GM18861 (cell line): ENCODE measurements around the gene GNAT1.

Experiments
- ATAC-seq: cut with Tn5 transposase; IDR thresholded peaks from one replicate; pipeline ENCODE4 v1.9.1; 2021; ENCODE audit not compliant: unreplicated experiment

The GNAT1 gene

DNA sequence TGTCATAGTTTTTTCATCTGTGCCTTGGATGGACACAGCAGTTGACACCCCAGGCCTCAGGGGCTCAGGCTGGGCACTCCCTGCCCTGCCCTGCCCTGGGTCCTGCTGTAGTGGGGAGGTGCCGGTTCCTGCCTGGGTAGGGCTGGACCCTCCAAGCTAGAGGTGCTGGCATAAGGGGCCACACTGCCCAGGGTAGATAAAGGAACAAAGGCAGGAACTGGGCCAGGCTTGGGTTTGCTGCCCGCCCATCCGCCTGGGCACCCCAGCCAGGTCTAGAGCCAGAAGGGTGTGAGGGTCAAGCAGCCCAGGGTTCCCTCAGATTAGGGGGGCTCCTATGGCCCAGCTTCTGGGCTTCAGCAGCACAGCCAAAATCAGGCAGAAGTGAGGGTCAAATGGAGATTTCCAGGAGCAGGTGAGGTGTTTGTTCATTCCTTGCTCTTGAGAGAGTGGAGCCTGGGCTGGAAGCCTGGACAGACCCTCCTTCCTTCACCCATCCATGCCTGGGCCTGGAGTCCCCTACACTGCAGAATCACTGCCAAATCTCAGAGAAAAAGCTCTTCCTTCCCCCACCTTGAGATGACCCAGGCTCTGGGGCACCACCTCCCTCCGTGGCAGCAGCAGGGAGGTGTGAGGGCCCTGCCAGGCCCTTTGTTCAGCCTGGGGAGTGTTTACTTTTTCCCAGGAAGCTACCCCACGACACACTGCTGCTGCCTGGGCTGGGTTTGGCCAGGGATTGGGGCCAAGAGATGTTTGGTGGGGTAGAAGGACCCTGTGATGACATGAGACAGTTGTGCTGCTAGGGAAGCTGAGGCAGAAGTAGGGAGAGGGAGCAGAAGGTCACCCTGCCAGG lies 29.2 kb upstream of the GNAT1 start:
- ATAC-seq, result no peak

DNA sequence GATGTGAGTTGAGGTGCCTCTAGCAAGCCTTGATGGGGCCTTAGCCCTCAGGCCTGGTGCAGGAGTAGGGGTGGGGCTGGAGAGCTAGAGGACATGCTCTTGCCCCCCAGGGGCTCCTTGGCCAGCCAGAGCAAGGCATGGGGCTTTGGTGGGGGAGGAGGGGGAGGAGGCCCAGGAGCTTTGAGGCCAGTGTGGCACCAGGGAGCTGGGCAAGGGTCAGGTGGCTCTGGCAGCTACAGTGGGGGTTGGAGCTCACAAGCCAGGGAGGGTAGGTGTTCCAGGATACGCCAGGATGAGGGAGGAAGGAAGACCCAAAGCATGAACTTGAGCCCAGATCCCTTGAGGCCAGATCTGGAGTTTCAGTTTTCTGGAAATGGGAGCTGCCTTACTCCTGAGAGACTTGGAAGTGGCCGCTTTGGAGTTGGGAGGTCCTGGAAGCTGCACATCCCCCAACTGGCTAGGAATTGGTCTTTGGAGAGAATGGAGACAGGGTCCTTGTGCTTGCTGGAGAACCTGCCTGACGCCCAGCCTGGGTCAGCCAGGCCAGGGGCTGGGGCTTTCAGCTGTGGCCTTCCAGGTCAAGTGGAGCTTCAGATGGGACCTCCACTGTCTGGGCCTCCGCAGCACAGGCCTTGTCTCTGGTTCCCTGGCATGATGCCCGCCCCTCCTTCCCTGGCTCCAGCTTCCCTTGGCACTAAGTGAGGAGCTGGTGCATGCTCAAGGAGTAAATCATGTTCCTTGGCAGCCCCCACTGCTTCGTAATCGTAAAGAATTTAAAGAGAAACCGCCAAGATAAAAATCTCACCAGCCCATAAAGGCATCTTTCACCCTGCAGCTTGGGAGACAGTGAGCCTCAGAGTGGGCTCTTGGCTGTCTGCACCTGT lies 27.6 kb upstream of the GNAT1 start:
- no peak for ATAC-seq

DNA sequence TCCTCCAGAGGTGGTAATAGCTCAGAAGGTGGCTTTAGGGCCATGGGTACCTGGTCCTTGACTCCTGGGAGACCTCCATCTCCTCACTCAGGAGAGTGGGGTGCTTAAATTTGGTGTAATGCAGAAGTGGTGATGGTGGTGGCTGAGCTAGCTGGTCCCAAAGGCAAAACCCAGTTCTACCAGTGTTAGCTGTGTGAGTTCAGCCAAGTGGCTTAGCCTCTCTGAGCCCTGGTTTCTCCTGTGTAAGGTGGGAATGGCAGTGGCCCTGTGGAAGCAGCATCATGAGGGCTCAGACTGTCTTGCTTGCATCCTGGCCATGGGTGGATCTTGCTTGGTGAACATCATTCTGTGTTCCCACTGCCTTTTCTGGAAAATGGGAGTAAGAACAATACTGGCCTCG lies 26.9 kb upstream of the GNAT1 start:
- ATAC-seq, result no peak

DNA sequence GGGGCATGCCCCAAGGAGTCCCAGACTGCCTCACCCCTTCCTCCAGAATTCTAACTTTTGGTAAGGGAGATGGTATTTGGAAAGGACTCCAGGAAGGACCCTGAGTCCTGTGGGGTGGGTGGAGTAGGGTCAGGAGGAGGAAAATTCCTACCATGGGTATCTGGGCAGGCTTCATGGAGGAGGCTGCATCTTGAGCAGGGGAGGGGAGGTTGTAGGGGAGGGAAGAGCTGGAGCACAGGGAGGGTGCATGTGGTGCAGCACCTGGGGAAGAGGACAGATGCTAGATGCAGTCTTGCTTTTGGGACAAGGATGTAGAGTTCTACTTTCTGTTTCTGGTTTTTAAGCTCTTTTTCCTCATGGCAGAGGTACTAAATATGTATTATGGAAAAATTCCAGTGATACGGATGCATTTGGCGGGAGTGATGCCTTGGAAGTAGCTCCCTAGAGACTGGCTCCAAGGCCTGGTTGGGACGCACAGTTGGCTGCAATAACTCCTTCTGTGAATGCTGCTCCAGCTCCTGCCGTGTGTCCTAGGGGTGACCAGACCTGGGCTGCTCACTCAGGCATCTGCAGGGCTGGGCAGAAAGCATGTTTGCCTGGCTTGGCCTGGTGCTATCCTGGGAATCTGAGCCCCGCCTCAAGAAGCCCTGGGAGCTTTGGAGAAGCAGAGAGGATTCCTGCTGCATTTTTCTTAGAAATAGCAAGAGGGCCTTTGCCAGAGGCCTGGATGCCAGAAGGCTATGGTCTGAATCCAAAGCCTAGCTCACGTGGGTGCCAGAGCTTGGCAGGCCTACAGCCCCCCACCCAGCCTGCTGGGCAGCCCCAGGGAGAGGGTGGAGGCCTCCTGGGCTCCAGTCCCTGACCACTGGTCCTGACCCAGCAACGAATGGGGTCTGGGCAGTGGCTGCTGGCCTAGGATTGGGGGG lies 26.2 kb upstream of the GNAT1 start:
- no peak for ATAC-seq

DNA sequence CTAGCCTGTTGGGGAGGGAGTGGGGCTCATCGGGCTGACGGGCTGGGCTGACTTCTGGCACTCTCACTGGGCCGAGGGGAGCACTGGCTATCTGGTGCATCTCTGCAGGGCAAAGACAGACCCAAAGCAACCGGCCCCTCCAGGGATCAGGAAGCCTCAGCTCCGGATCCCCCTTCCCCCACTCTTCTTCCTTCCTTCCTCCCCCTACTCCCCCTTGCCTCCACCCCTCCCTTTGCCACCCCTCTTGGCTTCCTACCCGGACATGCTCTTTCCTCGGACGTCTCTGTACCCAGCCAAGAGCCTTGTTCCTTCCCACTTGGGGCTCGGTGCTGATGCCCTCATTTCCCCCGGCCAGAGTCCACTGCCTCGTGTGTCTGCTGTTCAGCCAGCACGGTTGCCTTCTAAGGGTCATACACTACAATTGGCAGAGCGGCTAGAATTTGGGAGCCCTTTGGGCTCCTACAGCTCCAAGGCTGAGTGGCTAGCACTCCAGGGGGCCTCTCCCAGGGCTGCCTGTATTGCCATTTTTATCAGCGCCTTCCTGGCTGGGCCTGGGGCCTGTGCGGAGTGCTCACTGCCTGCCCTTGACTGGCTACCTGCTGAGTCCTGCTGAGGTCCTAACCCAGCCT lies 25.4 kb upstream of the GNAT1 start:
- ATAC-seq, result no peak

DNA sequence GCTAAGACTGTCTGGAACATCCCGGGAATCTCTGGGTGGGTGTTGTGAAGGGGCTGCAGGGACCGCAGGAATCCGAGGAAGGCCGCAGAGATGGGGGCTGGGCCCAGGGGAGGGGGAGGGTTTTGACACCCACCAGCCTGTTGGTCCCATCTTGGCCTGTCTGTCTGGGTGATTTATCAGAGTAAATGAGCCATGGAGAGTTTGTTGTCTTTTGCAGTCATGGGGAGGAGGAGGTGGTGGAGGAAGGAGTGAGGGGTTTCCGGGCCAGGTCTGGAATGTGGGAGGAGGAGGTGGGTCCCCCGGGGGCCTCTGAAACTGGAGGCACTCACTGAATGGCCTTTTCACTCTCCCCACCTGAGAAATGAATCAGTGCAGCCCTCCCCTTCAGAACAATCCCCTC lies 24.8 kb upstream of the GNAT1 start:
- ATAC-seq, result no peak

DNA sequence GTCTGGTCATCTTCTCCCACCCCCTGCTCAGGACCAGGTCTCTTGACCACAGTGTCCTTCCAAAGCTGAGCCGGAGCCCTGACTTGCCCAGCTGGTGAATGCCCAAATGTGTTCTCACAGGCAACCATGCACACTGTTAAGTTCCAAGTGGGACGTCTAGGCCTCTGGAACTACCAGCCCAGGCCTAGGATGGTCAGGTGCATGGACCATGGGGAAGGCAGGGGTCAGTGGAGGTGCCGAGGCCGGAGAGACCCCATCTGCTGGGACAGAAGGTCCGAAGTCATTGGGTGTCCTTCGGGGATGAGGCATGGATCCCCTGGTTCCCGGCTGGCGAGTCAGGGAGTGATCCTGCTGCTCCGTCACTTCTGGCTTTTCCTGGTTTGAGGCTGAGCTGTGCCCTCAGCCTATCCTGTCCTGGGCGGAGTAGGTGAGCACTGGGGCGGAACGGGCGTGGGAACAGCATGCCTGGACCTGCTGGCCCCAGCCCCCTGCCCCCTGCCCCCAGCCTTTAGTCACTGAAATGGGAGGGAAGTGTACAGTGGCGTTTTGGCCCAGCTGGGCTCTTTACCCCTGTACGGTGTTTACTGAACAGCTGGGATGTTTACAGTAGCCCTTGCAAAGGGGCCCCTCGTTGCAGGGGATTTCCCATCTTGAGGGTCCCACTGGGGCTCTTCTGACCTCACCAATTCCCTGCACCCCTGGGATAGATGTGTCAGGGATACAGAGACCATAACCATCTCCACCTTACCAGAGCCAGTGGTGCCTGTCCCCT lies 24.2 kb upstream of the GNAT1 start:
- no peak for ATAC-seq

DNA sequence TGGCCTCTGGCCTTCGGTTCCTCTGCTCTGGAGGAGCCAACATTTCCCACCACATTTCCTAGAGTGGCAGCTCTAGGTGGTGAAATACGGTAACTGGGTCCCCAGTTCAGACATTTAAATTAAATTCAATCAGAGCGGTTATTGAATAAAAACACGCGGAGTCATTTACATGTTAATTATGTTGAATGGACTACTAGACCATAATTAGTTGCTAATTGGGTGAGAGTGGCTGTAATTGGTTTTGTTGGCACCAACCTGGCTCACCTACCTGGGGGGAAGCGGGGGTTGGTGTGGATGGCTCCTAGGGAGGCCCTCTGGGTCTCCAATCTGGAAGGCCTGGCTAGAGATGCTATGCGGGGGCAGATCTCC lies 23.6 kb upstream of the GNAT1 start:
- ATAC-seq, result no peak

DNA sequence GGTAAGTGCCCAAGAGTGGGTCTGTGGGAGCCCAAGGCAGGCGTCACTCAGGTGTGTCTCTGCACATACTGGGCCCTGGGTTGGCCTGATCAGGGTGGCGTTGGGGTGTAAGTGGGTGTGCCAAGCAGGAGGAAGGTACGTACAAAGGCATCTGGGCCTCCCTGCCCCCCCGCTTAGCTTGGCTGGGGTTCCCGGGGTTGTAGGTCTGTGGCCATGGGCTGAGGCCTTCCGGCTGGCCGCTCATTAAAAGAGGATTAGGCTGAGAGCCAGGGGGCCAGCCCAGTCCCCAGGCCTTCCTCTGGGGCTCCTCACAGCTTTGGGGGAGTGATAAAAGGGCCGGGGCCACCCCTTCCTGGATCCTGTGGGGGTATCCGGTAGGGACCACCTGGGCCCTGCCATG lies 23.0 kb upstream of the GNAT1 start:
- ATAC-seq, result no peak

DNA sequence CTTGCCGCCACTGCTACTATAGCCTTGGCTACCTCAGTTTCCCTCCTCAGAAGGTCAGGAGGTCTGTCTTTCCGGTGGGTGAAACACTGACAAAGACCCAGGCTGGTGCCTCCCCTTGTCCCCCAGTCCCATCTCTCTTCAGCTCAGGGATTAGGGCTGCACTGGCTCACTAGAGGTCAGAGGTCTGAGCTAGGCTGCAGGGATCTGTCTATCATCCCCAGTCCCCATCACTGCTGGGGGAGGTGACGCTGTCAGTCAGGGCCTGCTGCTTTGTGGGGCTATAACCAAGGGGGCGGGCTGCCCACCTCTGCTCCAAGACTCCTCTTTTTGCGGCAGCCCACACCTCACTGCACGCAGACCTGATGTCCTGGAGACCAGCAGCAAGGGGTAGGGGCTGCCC lies 22.6 kb upstream of the GNAT1 start:
- ATAC-seq, result no peak

DNA sequence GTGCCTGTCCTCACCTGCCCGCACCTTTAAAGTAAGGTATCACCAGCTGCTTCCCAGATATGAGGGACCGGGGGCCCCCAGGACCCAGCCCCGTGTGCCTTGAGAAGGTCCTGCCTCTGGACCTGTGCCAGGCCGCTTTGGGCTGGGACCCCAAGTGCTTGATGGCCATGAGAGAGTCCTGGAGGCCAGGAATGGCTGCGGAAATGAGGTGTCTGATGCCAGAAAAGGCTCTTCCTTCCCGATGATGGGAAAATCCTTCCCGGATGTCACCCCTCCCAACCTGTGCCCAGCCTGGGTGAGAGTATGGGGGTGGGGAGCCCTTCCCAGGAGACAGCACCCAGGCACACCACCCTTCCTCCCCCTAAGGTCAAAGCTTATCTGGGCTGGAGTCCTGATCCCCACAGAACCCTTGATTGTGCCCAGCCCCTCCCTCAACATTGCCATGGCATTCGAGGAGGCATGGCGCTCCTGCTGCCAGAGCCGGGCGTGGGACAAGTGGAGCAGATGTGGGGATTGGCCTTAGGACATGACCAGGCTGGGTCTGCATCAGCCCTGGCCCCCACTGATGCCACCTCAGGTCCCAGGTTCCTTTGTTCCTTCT lies 22.1 kb upstream of the GNAT1 start:
- no peak for ATAC-seq

DNA sequence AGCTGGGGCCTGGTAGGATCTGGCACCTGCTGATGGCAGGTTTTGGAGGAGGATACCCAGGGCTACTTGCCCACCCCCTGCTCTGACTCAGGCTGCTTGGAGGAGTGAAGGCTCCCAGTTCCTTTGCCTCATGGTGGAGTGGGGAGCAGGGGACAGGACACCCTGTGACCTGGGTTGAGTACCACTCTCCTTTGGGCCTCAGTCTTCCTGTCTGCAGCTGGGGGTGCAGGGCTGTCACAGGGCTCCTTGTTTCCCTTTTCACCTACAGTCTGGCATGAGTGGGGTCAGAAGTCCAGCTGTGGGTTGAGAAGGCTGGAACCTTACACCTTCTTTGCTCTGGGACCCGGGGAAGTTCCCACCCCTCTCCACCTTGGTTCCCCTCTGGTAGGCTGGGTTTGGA lies 21.6 kb upstream of the GNAT1 start:
- no peak for ATAC-seq

DNA sequence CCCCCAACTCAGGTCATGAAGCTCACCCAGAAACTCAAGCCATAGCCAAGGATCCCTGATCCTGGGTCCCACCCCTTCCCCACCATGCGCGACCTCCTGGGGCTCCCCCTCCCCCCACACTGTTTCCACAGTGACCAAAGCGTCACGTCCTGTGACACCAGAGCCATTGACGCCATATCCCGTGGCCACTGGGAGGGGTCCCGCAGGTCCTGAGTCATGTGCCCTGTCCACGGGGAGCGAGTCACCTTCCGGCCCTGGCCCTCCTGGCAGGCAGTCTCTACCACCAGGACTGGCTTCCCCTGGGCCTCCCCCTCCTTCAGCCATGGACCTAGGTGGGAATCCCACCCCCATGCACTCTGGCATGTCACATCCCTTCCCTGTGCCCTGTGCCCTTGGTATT lies 20.7 kb upstream of the GNAT1 start:
- no peak for ATAC-seq

DNA sequence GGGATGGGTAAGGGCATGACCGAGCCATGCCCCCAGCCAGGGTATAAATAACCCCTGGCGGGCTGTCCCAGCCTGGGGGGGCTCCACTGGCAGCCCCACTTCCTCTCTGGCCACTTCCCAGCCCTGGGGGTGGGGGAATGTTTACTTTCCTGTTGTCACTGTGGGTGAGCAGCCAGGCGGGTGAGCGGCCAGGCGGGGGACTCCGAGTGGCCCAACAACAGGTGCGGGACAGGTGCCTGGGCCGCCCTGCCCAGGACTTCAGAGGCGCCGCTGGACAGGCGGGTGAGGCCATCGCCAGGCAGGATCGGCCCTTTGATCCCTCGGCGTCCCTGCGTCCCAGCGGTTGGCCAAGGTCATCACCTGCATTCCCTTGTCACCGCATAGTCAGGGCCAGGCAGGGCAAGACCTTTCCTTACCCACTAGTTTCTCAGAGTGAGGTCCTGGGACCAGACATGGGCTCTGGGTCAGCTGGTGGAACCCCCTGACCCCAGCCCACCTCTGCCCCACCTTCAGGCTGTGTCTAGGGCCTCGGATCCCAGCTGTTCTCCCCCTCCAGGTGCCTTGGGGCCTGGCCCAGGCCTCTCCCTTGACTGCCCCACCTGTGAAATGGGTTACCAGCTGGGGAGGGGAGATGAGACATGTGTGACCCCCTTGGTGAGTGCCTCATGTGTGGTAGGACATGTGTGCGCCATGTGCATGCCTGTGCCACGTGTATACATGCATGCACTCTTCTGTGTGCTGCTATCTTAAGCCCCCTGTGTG lies 19.7 kb upstream of the GNAT1 start:
- ATAC-seq, result no peak

DNA sequence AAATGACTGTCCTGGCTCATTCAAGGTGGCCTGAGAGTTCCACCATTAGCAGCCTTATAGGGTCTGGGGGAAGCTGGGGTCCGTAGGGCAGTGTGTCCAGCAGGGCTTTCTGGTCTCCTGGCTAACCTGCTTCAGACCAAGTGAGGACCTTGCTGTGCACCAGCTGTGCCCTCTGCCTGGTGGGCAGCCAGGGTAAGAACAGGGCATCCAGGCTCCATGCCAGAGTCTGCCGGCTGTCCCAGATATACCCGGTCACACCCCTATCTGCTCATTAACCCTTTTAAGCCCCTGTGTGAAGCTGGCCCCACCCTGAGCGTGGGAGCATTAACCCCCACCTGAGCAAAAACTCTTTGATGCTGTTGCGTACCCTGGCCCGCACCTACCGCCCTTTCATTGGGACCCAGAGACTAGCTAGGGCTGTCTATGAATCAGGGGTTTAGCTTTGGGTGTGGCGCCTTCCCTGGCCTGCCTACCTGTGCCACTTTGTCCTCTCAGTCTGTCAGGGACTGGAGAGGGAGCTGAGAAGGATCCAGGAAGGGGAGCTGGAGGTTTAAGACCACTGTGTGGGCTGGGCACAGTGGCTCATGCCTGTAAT lies 18.7 kb upstream of the GNAT1 start:
- no peak for ATAC-seq

DNA sequence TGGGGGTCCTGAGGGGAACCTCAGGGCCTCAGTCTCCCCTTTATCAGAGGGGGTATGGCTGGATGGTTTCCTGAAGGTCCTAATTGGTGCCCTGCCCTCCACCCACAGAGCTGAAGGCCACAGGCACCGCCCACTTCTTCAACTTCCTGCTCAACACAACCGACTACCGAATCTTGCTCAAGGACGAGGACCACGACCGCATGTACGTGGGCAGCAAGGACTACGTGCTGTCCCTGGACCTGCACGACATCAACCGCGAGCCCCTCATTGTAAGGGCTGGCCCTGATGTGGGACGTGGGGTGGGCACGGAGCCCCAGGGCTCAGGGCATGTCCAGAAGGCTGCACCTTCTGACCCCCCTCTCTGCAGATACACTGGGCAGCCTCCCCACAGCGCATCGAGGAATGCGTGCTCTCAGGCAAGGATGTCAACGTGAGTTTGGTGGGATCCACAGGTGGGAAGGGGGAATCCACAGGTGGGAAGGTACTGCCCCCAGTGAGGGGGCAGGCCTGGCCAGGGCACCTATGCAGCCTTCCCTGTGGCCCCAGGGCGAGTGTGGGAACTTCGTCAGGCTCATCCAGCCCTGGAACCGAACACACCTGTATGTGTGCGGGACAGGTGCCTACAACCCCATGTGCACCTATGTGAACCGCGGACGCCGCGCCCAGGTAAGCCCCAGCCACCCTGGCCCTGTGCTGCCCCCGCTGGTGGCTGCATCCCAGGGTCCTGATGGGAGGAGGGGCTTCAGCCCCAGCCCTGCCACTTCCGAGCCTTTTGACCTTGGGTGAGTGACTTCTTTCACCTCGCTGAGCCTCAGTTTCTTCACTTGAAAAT lies 17.5 kb upstream of the GNAT1 start:
- no peak for ATAC-seq

DNA sequence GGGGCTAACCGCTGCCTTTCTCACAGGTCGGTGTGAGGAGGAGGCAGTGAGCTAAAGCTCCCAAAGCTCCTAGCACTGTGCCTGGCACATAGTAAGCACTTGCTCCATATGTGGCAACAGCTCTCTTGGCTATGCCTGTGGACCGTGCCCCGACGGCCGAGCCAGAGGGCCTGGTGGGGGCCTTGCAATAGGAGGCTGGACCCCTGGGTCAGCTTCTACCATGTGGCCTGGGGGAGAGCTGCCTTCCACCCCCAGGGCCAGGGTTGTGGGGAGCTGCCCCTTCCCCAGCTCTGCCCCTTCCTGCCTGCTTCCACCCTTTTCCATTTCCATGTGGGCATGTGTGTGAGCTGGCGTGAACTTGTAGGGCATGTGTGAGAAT lies 16.9 kb upstream of the GNAT1 start:
- no peak for ATAC-seq
